Non-pigmented ciliary epithelial cell (primary cell): ENCODE results near the gene DDX5.
"Not testable (repeated sequence)": the region's sequence is repeated elsewhere in the genome, so short reads cannot be mapped to it uniquely, and the experiment has no call there.

Experiments used
- DNase-seq: peaks from one replicate; pipeline ENCODE4 v3.0.0-alpha.2; 2010; ENCODE audit warnings: low read depth

Gene DDX5

DNA sequence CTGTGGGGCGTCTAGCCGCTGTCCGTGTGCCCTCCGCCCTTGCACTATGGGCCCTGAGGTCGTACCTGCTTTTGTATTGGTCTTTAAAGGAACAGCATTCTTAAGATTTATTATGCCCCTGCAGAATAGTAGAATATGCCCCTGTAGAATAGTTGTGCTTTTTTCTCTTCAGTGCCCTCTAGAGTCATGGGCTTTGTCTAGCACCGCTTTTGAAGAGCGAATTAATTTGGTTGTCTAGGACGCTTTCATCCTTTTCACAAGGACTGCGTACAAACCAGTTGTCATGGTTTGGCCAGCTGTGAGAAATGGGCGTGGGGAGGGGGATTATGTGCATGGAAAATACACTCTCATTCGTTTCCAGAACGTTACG, 1.3 kb upstream of the DDX5 start:
- DNase-seq, result peak; percentile 51

DNA sequence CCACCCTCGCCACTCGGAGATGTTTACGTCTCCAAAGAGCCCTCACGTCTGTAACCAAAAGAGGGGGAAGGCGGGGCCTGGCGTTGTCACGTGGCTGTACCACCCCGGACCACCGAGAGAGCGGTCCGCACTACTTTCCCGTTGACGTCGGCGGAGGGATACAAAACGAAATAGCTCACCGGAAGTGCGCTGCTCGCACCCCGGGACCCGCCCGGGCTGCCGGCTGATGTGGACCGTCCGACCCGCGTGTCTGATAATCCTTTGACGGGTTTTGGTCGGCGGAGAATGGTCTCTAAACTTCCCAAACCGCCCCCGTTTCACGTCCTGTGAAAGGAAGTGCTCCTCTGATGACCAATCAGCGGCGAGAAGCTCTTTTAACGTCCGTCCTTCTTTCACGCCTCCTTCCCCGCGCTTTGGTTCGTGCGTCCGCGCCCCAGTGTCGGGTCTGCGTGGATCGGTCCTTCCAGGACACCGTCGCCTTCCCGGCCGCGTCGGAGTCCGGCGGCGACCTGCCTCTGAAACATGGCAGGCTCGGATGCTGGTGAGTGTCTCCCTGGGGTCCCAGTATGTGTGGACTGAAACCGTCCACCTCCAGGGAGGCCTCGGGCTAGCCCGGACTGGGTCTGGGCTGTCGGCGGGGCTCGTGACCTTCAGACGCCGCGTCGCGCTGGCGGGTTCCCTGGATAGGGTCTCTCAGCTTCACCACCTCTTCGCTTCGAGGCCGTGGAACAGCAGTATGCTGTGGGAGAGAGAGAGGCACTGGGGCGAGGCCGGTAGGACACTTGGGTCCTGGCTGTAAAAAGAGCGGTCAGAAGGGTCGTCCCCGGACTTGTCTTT, 705 bp upstream of the DDX5 start, which contains the start of gene CEP95:
Gene CEP95 (plus strand): TSS at position 402 of the 837 bp plus-strand sequence. CDS start 121 bp downstream, at position 523.
- DNase-seq, result peak; percentile 91

DNA sequence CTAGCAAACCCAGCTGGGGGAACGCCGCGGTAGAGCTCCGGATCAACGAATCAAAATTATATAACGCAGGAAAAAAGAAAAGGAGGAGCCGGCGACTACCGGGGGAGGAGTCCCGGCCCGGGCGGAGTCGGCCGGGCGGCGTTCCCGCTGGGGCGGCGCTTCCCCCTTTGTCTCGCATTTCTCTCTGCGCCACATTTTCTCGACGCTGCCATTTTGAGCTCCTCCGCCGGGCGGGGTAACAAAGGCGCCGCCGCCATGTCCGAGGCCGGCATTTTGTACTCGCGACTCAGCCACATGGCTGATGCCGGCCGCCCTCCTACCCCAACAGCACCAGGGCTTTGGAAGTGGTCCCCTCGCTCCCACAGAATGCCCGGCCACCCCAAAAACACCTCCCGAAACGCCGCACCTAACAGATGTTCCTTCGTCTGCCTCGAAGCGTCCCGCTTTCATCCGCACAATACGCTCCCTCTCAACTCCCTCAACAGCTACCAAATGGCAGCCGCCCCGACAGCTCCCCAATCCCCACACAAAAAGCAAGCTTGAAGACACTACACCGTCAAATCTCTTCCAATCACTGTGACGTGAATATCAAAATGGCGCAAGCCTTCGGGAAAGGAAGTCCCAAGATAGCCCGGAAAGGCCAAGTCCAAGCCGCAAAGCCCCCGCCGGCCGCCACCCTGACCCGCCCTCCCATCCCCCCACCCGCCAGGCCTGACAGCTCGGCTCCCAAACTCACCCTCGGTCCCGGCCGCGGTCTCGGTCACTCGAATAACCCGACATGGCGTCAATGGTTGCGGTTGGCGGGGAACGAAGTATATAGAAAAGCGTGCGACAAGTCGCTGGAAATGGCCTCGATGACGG, 519 bp downstream of the DDX5 start:
- DNase-seq, result no peak

DNA sequence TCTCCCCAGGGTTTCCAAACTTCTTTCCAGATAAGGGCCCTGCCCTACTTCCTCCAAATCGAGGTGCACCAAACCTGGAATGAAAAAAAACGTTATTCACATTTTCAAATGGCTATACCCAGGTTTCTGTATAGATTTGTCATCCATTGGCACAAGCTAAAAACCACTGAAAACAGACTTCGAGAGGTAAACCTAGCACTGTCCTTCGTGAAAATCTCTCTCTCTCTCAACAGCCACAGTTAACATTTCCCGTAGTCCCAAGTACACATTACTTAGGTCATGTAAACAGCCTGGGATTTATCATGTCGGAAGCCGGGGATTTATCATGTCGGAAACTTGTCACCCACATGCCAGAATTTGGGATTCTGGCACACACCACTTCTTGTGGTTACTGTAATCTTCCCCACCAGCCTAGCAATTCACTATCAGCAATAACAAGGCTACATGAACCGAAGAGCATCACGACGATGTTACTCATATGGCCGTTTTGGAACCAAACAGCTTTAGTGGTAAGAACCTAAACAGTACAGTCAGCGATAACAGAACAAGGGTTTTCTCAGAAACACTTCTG, 1.2 kb downstream of the DDX5 start:
- DNase-seq, result no peak

DNA sequence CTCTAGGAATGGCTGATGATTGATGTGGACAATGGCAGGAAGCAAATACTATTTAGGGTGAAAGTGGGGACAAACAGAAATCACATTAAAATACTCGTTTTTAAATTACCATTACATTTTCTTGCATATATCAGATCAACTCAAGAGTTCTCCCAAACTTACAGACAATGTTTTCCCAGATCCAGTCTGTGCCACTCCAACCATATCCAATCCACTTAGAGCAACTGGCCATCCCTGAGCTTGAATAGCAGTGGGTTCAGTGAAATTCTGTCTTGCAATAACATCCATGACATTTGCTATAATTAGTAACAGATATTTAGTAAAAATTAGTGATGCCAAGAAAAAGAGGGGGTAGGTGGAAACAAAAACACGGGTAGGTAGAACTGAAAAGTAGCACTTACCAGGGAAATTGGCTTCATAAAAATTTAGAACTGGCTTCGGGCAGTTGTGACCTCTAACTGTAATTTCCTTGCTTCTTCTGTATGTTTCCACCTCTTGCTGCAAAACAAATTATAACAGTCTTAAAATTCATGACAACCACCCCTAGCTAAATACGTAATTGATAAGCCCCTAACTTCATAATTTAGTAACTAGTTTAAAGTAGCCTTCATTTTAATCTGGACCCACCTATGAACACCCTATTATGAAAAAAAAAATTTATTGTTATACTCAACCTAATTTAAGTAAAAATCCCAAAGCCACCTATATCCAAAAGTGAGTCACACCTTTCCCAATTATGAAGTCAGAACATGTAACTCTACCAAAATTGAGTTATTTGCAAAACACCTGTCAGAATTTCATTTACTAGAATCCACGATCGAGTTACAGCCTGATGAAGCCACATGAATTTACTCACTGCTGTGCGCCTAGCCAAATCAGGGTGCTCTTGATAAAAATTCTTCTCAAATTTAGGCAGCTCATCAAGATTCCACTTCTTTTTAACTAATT, 2.0 kb downstream of the DDX5 start:
- no peak for DNase-seq

DNA sequence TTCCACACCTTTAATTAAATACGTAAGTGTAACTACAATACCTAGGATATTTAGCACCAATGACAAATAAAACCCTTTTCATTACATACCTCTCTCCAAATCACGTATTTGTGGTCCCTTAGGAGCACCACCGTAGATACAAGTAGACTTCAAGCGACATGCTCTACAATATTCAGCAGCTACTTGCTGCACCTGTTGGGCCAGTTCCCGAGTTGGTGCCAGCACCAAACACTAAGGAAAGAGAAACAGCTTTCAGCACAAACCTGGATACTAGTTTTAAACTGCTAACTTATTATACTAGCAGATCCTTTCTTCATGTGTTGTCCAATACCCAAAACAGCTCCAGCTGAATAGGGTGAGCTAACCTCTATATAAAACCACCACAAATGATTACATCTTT, 2.7 kb downstream of the DDX5 start:
- no peak for DNase-seq

DNA sequence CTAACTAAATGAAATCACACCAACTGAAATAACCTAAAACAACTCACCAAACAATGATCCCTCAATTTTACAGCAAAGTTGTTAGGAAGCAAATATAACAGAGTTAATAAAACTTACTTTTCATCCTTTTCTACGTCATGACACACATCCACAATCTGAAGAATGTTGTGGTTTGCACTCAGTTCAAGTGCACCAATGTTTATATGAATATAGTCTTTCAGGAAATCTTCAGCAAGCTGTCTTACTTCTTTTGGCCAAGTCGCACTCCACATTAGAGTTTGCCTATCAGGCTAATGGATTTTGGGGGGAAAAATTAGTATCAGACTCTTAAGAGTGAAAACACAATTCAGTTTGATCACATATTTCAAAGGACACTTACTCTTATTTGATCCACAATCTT, 3.3 kb downstream of the DDX5 start:
- no peak for DNase-seq

DNA sequence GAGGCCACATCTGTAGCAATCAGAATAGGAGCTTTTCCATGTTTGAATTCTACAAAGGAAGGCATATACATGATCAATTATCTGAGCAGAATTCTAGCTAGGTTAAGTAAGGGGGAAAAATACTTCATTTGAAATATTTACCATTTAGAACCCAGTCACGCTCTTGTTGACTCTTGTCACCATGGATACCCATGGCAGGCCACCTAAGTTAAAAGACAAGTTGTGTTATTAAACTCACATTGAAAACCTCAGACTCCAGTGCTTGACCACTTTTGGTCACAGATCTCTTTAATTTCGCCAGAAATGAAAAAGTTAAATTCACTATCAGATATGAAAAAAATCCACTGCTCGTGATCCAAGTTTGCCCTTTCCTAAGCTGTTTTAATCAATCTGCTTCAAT, 4.1 kb downstream of the DDX5 start:
- DNase-seq, result no peak

DNA sequence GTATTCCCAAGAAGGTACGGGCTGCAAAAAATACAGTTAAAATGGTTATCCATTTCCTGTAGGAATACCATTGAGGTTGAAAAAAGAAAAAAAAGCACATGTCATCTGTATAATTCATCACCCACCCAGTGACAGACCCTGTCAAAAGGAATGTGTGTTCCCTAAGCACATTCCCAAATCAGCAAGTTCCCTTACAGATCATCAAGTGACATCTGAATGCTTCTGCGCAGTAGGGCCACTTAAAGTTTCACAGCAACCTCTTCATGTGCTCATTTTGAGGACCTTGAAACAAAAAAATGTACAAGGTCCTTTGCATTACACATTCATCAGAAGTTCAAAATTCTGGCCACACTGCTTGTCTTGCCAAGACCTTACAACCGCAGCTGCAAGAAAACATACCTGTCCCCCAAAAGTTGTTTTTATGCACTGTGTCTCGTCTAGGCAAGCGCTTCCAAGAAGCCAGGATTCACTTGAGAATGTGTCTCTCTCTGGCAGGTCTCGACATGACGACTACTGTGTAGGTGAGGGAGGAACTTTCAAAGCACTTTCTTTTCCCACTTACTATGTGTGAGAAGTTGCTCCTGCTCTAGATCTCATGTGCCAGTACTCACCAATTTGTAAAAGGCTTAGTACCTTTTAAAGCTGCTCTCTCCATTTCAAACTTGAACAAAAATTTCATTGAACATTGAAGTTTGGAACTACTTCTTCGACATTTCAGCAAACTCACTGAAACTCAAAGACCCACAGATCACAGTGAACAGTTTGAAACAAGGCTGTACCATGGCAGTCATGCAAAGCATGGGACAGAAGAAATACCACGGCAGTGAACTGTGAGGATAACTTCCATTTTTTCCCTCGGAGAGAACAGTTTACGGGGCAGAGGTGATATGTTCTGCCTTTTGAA, 5.0 kb downstream of the DDX5 start:
- no peak for DNase-seq

DNA sequence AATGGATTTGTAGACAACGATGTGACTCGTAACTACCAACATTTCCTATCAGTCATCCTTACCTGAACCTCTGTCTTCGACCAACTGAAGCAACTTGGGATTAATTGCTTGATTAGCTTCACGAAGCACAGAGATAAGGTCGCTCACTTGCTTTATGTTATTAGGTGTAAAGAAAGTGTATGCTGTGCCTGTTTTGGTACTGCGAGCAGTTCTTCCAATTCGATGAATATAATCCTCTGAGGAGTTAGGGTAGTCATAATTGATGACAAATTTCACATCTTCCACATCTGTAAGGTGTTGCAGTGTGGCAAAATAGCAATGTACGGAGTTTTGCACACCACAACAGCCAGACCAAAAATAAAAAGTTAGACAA, 5.6 kb downstream of the DDX5 start:
- no peak for DNase-seq

DNA sequence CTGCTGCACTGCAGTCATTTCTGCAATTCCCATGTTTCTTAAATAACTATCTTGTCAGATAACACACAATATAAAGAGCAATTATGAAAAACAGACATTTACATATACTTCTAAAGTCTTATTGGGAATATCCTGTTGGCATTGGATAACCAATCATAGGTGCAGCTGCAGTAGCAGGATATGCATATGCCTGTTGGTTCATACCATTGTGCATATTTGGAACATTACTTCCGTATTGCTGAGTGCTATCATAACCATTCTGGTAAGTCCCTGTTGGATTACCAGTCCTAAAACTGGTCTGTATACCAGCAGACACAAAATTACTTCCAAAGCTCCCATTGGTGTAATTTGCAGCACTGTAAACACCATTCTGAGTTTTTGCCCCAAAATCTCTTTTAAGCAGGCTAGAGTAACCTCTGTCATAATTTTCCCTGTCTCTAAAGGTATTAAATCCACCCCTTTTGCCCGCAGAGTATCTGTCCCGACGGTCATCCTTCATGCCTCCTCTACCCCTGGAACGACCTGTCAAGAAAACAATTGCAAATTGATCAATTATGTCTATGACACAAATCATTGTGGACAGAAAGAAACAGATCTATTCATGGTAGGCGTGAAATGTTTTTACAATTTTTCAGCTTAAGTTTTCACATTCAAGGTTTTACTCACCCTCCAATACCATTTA, 6.1 kb downstream of the DDX5 start:
- no peak for DNase-seq

DNA sequence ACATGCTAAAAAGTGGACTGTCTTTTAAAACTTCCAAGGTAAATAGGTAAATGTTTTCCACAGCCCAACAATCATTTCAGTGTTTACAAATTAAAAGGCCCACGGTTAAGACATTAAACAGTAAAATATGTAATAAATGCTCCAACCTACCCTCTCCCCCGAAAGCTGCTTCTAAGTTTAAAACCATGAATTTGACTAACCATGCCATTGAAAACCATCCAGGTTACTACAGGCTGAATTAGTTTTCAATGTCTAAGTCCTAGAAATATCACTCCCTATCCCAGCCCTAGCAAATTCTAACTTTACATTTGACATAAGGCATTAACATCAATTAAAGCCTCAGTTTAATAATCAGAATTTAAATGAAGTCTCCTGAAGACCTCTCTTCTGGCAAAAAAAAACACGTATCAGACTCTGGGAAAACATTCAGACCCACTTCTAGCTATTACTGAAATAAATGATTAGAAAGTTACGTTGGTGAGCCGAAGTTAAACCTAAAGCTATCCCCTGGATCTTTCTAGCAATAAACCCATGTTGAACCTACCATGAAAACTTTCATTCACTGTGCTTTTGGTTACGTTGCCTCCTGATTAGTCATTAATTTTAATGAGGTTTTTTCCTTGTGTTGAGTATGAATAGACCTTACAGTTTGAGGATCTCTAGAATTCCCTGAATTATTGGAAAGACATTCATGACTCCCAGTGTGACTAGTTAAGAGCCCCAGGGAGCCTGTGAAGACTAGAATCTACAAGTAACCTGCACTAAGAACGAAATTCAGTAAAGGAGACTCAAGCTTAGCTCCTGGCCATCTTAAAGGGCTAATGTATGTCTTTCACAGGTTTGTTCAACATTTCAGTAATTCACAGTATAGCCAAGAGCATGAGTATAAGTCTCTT, 7.5 kb downstream of the DDX5 start:
- no peak for DNase-seq

DNA sequence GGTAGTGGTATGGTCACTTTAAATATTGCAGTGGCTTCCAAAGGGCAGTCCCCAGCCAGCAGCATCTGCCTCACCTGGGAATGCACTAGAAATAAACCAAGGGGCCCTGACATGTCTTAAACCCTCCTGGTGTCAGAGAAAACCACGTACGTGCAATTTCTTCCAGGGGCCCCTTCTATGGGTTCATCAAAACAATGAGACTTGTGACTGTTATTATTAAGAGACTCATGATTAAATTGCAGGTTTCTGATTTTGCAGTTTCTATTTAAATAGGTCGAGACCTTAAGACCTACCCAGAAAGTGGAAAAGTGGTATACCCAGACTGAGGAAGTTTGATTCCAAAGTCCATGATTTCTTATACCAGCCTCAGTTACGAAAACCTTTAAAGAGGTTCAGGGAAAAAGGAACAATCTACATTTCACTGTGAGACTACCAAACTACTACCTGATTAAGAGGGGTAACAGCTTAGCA, 8.5 kb downstream of the DDX5 start:
- no peak for DNase-seq

DNA sequence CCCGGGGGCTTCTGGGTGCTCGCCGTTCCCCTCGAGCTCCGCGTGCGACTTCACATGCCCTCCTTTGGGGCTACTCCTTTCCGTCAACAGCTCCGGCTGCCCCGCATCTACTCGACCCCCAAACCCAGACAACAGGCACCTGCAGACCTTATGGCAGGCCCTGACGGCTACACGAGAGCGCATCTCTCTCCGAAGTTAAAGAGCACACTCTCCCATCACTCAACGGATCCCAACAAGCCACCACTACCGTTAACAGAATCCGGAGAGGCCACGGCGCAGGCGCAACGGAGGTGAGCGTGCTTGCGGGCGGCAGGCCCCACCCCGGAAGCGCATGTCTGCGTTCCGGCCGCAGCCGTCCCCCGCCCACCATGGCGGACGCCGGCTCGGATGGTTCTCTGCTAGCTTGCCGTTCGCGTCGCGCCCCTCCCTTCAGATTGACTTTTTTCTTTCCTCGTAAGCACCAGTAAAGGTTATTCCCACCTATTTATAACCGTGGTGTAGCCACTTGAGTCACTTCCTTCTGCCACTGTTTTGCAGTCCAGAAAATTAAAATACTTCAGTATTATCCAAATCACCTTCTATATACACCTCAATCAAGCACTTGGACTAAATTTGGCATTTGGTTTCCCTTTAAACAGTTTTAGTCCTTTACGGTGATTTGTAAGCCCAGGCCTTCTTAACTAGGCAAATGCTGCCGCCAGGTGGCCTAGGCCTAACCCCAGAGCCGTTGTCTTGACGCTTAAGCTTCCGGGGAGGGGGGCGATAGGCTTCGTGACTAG, 9.1 kb downstream of the DDX5 start, which contains the start of gene POLG2:
Gene POLG2 (minus strand): TSS at position 269 of the 779 bp plus-strand sequence. CDS start 86 bp downstream, at position 183.
- DNase-seq, result peak; percentile 76

DNA sequence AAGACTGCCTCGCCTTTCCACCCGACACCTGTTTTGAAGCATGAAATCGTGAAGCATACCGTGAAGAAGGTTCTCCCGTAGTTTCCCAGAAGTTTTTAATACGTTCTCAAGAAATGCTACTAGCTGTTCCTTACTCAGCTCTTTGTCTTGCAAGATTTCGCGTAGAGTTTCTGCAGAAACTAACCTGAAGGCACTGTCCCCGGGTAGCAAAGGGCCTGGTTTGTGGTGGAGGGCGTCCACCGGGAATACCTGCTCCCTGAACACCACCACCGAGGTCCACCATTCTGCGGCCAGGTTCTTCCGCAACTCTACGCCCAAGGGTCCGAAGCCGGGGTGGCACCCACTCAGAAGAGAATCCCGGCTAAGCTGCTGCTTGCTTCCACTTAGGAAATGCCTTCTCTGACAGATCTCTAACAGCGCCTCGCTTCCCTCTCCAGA, 9.7 kb downstream of the DDX5 start:
- no peak for DNase-seq

DNA sequence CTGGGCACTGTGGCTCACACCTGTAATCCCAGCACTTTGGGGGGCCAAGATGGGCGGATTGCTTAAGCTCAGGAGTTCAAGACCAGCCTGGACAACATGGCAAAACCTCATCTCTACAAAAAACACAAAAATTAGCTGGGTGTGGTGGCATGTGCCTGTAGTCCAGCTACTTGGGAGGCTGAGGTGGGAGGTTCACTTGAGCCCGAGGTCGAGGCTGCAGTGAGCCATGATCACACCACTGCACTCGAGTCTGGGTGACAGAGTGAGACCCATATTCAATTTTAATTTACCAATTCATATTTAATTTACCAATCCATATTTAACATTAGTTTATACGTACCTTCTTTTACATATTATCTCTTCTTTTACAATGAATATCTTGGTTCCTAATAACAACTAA, 10.8 kb downstream of the DDX5 start:
- DNase-seq, result not testable (repeated sequence)

DNA sequence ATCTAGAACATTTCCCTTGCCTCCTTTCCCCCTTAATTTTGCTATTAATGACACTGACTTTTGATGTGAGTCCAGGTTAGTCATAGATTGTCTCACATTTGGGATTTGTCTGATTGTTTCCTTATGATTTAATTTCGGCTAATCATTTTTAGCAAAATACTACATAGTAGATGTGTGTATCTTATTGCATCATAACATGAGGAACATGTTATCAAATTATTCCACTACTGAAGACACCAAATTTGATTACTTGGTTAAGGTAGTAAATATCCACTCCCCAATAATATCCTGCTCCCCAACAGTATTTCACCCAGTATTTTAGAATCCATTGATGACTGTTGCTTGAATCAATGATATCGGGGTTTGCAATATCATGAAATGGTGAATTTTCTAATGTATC, 12.0 kb downstream of the DDX5 start:
- no peak for DNase-seq
